GM21717 (cell line): ENCODE measurements around the gene RER1.

Source experiments
- ATAC-seq: cut with Tn5 transposase; IDR thresholded peaks from one replicate; pipeline ENCODE4 v1.9.1; 2021; ENCODE audit warnings: mild to moderate bottlenecking, moderate library complexity; ENCODE audit not compliant: unreplicated experiment

Gene RER1

GRCh38 chr1:2386636-2387611 is 4.7 kb upstream of the RER1 start:
- no peak for ATAC-seq

GRCh38 chr1:2388004-2388913 is 3.4 kb upstream of the RER1 start:
- no peak for ATAC-seq

DNA sequence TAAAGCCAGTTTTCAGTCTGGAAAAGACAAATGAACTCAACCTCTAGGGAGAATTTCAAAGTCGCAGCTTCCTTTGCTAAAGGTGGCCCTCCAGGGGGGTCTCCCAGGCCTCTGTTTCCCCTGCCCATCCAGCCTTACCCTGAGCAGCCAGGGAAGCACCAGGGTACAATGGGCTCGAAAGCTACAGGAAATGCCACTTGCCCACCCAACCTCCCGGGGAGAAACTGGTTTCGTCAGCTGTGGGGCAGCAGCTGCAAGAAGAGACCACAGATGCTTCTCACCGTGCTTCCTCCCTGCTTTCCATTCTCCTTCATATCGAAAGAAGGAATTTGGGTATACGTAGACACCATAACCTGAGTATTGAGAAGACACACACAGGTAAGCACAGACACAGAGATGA is 2.0 kb upstream of the RER1 start:
- no peak for ATAC-seq

DNA sequence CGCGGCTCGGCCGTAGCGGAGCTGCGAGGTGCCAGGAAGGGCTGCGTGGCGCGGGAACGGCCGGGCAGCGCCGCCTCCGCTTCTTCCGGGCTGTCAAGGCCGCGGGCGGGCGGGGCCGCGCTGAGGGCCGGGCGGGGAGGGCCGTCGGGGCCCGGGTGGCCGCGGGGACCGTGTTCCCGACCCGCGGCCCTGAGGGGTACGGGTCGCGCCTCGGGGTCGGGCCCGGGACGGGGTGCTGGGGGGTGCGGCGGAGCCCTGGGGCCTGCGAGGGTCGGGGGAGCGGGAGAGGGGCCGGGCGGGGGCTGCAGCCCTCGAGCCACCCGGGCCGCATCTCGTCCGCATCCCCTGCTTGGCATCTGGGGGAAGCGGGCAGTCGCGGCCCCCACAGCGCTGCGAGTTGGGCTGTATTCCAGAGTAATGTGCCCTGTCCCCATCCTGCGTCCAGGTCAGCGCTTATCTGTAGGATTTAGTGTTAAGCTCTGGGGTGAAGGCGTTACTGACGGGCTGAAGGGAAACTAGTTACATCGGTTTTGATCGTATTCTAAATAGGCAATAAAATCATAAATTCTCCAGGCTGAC is 379 bp downstream of the RER1 start:
- ATAC-seq = peak; percentile 5

DNA sequence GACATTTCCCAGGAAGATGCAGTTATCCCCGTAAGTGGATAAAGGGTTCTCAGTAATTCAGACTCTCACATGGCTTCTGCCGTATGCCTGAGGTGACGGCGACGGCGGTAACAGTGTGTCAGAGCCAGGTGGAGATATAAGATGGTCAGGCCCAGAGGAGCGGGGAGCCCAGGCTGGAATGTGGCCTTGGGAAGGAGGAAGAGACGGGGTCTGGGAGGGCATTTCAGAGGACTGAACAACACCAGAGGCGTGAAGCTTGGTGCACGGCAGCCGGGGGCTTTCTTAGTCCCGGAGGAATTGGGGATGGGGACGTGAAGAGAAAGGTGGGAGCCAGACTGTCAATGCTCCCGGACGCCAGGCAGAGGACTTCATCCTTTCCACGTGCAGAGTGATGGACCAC is 1.0 kb downstream of the RER1 start:
- ATAC-seq = no peak

DNA sequence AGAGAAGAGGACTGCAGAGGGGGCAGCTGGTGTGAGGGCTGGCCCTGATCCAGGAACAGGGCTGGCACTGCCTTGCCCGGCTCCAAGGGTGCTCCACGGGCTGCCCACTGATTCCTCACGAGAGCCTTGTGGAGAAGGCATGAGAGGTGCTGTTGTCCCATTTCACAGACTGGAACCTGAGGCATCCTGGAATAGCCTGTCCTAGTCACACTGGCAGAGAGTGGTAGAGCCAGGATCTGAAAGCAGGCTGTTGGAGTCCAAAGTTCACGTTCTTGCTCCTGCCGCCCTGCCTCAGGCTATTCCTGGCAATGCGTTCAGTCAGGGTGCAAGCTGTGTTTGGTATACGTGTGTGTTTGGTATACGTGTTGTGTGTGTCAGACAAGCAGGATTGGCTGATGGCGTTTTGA is 1.8 kb downstream of the RER1 start:
- ATAC-seq = no peak

DNA sequence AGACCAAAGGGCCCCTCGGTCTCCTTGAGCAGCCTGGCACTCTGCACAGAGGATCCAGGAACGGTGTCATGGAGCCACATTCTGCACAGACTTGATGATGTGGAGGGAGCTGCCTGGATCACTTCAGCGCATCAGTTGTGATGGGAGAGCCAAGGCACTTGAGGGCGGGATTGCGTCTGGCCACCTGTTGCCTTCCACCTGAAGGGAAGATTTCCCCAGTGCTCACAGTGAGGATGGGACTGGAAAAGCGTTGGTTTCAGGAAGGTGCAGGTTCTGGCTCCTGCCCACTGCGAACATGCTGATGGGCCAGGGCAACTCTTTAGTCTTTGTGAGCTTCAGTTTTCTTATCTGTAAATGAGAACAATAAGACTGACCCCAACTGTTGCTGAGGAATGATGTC is 2.6 kb downstream of the RER1 start:
- ATAC-seq = no peak

- ATAC-seq = no peak
Observed at GRCh38 chr1:2394761-2395160, 3.1 kb downstream of the RER1 start.

DNA sequence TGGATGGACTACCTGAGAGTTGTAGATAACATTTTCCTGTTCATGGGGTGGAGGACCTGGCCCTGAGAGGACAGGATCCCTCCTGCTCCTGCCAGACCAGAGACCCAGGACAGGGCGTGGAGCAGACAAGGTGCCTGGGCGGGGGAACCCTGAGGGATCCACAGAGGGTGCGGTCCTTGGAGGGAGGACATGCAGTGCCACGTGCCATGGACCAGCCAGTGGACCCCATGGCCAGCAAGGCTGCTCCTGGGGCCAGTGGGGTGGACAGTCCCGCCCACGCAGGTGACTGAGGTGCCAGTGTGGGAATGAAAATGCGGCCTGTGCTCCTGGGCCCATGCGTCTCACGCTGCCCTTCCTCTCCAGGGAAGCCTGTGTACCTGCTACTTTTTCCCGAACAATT is 3.6 kb downstream of the RER1 start:
- ATAC-seq = no peak

DNA sequence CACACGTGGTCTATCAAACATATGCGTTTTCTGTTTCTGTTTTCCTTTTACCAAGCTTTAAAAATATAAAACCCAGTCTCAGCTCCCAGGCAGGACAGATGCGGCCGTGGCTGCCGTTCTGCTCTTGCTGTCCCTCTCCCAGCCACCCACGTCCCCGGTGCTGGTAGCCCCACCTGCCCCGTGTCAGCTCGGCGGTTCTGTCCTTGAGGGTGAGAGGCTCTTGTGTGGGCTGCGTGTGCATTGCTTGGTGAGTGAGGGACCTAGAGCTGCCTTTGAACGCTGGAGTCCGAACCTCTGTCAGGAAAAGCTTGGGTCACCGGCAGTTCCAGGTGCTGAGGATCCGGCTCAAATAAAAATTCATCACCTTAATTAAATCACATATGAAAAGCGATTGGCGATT is 4.4 kb downstream of the RER1 start:
- no peak for ATAC-seq

DNA sequence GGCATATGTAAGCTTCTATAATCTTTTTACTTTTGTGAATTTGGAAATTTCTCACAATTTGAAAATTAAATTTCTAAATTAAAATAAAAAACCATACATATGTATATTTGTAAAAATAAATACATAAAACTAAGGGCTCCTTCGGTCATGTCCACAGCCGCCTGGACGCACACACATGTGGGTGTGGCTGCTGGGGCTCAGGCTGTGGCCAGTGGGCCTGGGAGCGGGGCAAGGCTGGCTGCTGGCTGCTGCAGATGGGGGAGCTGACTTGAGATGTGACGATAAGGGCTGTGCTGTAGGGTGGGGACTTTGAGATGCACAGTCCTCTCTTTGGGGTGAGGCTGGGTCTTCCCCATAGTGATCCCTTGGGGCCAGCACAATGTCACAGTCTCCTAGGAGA is 4.8 kb downstream of the RER1 start:
- no peak for ATAC-seq

DNA sequence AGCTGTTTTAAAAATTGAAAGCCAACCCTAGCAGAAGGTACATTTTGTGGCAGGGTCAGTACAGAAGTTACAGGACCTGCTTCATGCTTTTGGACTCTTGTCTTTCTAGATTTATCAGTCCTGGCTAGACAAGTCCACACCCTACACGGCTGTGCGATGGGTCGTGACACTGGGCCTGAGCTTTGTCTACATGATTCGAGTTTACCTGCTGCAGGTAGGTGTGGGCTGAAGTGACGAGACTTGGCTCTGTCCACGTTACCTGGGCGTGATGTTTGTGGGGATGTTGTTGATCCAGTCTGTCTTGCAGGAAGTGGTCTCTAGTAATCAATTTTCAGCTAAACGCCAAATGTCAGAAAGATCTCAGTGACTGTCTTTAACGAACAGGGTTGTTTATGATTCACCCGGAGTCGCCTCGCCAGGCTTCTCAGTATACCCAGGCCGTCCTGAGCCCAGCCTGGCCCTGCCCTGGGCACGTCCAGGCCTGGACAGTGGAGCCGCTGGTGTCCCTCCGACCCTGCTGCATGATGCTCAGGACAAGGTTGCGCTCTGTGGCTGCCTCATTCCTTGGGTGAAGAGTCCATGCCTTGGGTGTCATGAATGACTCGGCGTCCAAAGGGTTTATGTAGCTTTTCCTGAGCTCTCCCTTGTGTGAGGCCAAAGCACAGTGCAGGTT is 5.5 kb downstream of the RER1 start:
- no peak for ATAC-seq

GRCh38 chr1:2398871-2399270 is 7.2 kb downstream of the RER1 start:
- no peak for ATAC-seq

GRCh38 chr1:2399890-2400575 is 8.4 kb downstream of the RER1 start:
- ATAC-seq = no peak

DNA sequence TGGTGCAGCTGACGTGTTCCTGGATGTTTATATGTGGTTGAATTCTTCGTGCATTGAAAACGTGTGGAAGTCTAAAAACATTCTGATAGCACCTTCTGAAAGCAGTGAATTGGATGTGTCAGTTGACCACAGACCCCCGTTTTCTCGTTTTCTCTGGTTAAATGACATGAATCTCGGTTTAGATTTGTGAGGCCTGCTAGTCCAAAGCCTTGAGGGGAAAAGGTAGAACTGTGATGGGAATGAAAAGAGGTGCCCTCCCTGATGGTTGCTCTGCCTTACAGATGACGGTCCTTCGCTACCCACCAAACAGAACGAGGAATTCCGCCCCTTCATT is 8.9 kb downstream of the RER1 start:
- ATAC-seq = no peak

DNA sequence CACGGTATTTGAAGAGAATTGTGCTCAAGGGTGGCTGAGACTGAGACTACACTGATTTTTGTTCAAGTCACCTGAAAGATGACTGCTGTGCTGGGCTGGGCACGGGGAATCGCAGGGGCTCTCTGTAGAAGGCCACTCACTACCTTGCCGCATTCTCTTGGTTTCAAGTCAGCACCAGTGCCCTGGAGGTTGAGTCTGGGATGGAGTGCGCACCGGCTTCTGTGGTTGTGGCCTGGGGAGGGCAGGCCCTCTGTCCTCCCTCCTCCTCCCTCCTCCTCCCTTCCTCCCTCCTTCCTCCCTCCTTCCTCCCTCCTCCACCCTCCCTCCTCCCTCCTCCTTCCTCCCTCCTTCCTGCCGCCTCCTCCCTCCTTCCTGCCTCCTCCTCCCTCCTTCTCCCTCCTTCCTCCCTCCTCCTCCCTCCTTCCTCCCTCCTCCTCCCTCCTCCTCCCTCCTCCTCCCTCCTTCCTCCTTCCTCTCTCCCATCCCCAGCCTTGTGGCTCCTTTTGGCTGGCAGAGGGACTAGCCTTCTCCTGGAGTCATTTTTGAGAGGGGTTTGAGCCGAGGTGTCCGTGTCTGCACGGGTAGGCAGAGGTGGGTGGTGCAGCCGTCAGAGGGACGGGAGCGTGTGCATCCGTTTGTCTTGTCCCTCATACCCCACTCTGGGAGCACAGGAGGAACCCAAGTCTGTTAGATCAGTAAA is 9.5 kb downstream of the RER1 start:
- ATAC-seq = no peak

DNA sequence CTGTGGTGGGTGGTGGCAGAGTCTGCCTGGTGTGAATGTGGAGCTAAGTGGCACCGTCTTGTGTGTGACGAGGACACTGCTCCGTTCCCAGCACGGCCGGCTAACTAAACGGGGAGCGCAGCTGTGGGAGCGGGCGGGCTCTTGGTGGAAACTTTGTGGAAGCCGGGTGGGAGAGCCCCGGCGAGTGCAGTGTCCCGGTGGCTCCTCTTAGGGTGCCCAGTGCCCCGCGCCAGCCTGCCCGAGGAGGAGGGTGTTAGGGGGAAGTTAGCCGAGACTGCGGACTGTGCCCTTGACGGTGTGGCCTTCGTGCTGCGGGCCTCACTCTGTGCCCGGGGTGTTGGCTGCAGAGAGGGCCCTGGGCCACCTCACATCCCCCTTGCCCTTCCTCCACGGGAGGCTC is 10.8 kb downstream of the RER1 start:
- ATAC-seq = no peak

DNA sequence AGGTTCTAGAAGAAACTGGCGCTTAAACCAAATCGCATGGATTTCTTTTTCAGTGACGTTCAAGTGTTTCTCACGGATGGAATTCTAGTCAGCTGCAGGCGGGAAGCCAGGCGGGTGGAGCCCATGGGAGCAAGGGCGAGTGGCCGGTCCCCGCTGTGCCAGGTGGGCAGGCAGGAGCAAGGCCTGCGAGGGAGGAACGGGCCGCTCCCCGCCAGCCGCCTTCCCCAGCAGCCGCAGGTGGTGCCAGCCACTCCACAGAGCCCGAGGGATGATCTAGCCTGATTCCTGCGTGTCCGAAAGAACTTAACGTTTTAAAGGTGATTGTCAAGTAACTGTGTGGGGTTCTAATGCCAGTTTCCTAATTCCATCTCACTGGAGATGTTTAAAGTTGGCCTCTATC is 11.6 kb downstream of the RER1 start:
- ATAC-seq = no peak

- no peak for ATAC-seq
Observed at GRCh38 chr1:2404142-2404889, 12.7 kb downstream of the RER1 start.
